Activated naive CD4-positive, alpha-beta T cell treated with anti-CD3 and anti-CD28 coated beads for 36 hours (primary cell): Measurements from ENCODE around the gene ASGR1. TPM values are rescaled to one million over a fixed set of nuclear protein-coding genes. Genes with fewer than 3 reads are reported as not detected.

ENCODE experiments used
- CTCF ChIA-PET: fragments of 350-600 bp; sonication (Branson Sonifier 250); formaldehyde crosslinking; loops from one replicate; lab custom pipeline; 2021; ENCODE audit warnings: antibody characterized with exemption; lab: Charles Lee
- DNase-seq: peaks from one replicate; pipeline ENCODE4 v3.0.0-alpha.2; 2020
- H3K27ac Mint-ChIP-seq: one replicate; pipeline ENCODE4 v1.8.0; 2021; ENCODE audit warnings: mild to moderate bottlenecking, mixed read lengths
- H3K27me3 Mint-ChIP-seq: one replicate; pipeline ENCODE4 v1.8.0; 2021; ENCODE audit warnings: low read depth, mixed read lengths
- H3K36me3 Mint-ChIP-seq: one replicate; pipeline ENCODE4 v1.8.0; 2021; ENCODE audit warnings: low read depth, mixed read lengths
- H3K4me1 Mint-ChIP-seq: one replicate; pipeline ENCODE4 v1.8.0; 2021; ENCODE audit warnings: low read depth, mixed read lengths
- H3K4me3 Mint-ChIP-seq: one replicate; pipeline ENCODE4 v1.8.0; 2021; ENCODE audit warnings: mild to moderate bottlenecking, moderate library complexity, mixed read lengths
- H3K9me3 Mint-ChIP-seq: one replicate; pipeline ENCODE4 v1.8.0; 2021; ENCODE audit warnings: mixed read lengths
- intact Hi-C: fragments of 100-400 bp; cut with micrococcal nuclease; formaldehyde crosslinking; loops from one replicate; pipeline ENCODE4 v1.15.1; 2023
- microRNA-seq: library from miRNA; unstranded; fragments of <30 nt; microRNA quantifications from one replicate; pipeline ENCODE4 v1.2.0, GENCODE V29; 2022; ENCODE audit warnings: borderline microRNAs expressed, borderline replicate concordance
- total RNA-seq, 2 experiments: library from RNA; stranded (reverse); gene quantifications; one replicate each; pipeline ENCODE4 v1.2.3, GENCODE V29; 2021

Gene ASGR1
- total RNA-seq, 2 experiments from 2014 or later = 0.64 to 1.5 TPM

DNA sequence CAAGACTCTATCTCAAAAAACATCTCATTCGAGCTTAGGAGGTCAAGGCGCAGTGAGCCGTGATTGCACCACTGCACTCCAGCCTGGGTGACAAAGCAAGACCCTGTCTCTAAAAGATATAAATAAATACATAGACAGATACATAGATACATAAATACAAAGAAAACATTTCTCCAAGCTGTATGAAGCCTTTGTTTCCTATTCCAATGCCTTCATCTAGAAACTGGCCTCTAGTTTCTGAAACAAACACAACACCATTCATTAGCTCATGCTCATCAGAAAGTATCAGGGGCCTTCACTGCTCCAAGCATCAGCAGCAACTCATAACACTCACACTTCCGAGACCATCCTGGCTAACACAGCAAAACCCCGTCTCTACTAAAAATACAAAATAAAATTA, 54.2 kb downstream of the ASGR1 start:
- no peaks in the 10 kb centered on the region for H3K4me1 Mint-ChIP-seq
- no peaks in the 10 kb centered on the region for H3K36me3 Mint-ChIP-seq
- H3K4me3 Mint-ChIP-seq = no peak overlapping the region
- no peak for DNase-seq
- H3K27ac Mint-ChIP-seq = no peak overlapping the region
- intact Hi-C loops = no loop called here
- H3K9me3 Mint-ChIP-seq = no peaks in the 10 kb centered on the region
- peaks cover 10% of the 10 kb centered on the region for H3K27me3 Mint-ChIP-seq
- CTCF ChIA-PET = interaction anchor here (0.8 kb wide), 1 partner anchor 79 kb away, joined by 4 read pairs; no protein-coding TSS in a partner anchor

- intact Hi-C loops = no loop called here
- no peak for DNase-seq
- H3K27me3 Mint-ChIP-seq = peaks cover 15% of the 10 kb centered on the region
- no peaks in the 10 kb centered on the region for H3K36me3 Mint-ChIP-seq
- H3K9me3 Mint-ChIP-seq = no peaks in the 10 kb centered on the region
- no peak overlapping the region for H3K4me3 Mint-ChIP-seq
- H3K27ac Mint-ChIP-seq = no peak overlapping the region
- no peaks in the 10 kb centered on the region for H3K4me1 Mint-ChIP-seq
- CTCF ChIA-PET = interaction anchor here (1.2 kb wide), 1 partner anchor 103 kb away, joined by 3 read pairs; no protein-coding TSS in a partner anchor
Observed at GRCh38 chr17:7123844-7124243, 55.3 kb downstream of the ASGR1 start.

Small RNA genes lying within 50 kb of the gene (microRNA-seq; reads per million reads assigned to microRNA genes)
- gene MIR324 = 3,303 reads per million, percentile 92 among the genes with 10 or more reads in this experiment

Other genes starting within 250 kb of the ASGR1 start
- gene ALOX12, start 183.3 kb downstream of the ASGR1 start, total RNA-seq = not detected
- gene RNASEK, start 166.7 kb downstream of the ASGR1 start, total RNA-seq = 100 to 1,000 TPM; 120 to 130 TPM
- under 1 TPM; 0.62 to 0.74 TPM for gene BCL6B, start 156.3 kb downstream of the ASGR1 start, total RNA-seq
- 1 to 10 TPM; 4.1 to 5.3 TPM for gene SLC16A13, start 143.4 kb downstream of the ASGR1 start, total RNA-seq
- under 1 TPM; 0.30 to 0.64 TPM for gene SLC16A11, start 135.3 kb downstream of the ASGR1 start, total RNA-seq
- not detected for gene CLEC10A, start 99.1 kb downstream of the ASGR1 start, total RNA-seq
- gene ASGR2, start 64.5 kb downstream of the ASGR1 start, total RNA-seq = not detected
- 10 to 100 TPM; 13.6 to 13.8 TPM for gene DLG4, start 40.5 kb upstream of the ASGR1 start, total RNA-seq
- gene ACADVL, start 40.6 kb upstream of the ASGR1 start, total RNA-seq = 100 to 1,000 TPM; 263 to 267 TPM
- 10 to 100 TPM; 26.7 to 29.4 TPM for gene DVL2, start 55.1 kb upstream of the ASGR1 start, total RNA-seq
- gene PHF23, start 60.1 kb upstream of the ASGR1 start, total RNA-seq = 10 to 100 TPM in 1 of 2 experiments, 1 to 10 TPM in 1; 8.4 to 10.0 TPM
- 100 to 1,000 TPM; 137 to 152 TPM for gene GABARAP, start 63.1 kb upstream of the ASGR1 start, total RNA-seq
- 100 to 1,000 TPM; 147 to 152 TPM for gene CTDNEP1, start 72.4 kb upstream of the ASGR1 start, total RNA-seq
- gene ELP5, start 72.8 kb upstream of the ASGR1 start, total RNA-seq = 10 to 100 TPM; 52.4 to 53.5 TPM
- gene CLDN7, start 83.1 kb upstream of the ASGR1 start, total RNA-seq = under 1 TPM in 1 of 2 experiments, not detected in 1; 0.40 TPM
- under 1 TPM; 0.19 to 0.37 TPM for gene SLC2A4, start 102.3 kb upstream of the ASGR1 start, total RNA-seq
- under 1 TPM; 0.45 to 0.52 TPM for gene YBX2, start 115.3 kb upstream of the ASGR1 start, total RNA-seq
- 100 to 1,000 TPM; 757 to 792 TPM for gene EIF5A, start 128.3 kb upstream of the ASGR1 start, total RNA-seq
- gene GPS2, start 136.0 kb upstream of the ASGR1 start, total RNA-seq = 10 to 100 TPM; 28.2 to 32.2 TPM
- gene NEURL4, start 150.0 kb upstream of the ASGR1 start, total RNA-seq = 10 to 100 TPM; 21.9 to 22.5 TPM
- 100 to 1,000 TPM; 309 to 320 TPM for gene ACAP1, start 157.2 kb upstream of the ASGR1 start, total RNA-seq
- gene KCTD11, start 172.8 kb upstream of the ASGR1 start, total RNA-seq = under 1 TPM; 0.41 to 0.47 TPM
- gene TMEM95, start 175.8 kb upstream of the ASGR1 start, total RNA-seq = not detected
- 1 to 10 TPM; 4.0 to 4.8 TPM for gene TNK1, start 201.7 kb upstream of the ASGR1 start, total RNA-seq
- 10 to 100 TPM; 58.6 to 59.4 TPM for gene PLSCR3, start 215.2 kb upstream of the ASGR1 start, total RNA-seq
- gene TMEM256, start 224.7 kb upstream of the ASGR1 start, total RNA-seq = 10 to 100 TPM; 65.6 to 66.3 TPM
- 1 to 10 TPM; 7.7 to 8.9 TPM for gene NLGN2, start 228.5 kb upstream of the ASGR1 start, total RNA-seq
- gene SPEM1, start 241.0 kb upstream of the ASGR1 start, total RNA-seq = not detected
- gene SPEM2, start 246.2 kb upstream of the ASGR1 start, total RNA-seq = not detected
- gene SPEM3, start 249.5 kb upstream of the ASGR1 start, total RNA-seq = not detected